Naive B cell (primary cell): Measurements from ENCODE around the gene CDK9. TPM values are rescaled to one million over a fixed set of nuclear protein-coding genes. Genes with fewer than 3 reads are reported as not detected.
"Not testable (repeated sequence)": the region's sequence is repeated elsewhere in the genome, so short reads cannot be mapped to it uniquely, and the experiment has no call there.

Source experiments
- ATAC-seq, 2 donors: fragments of 150-1000 bp; cut with Tn5 transposase; 2 replicates each; pipeline ENCODE4 v1.10.0; 2021; ENCODE audit warnings: low read depth in 2 of 2, mild to moderate bottlenecking in 2 of 2, moderate library complexity in 2 of 2
- DNase-seq: peaks from one replicate; pipeline ENCODE4 v3.0.0; 2022
- H3K27ac Mint-ChIP-seq, 6 donors: one replicate each; pipeline ENCODE4 v1.8.0; 2020 to 2022; ENCODE audit warnings: mild to moderate bottlenecking in 6 of 6, mixed read lengths in 6 of 6, moderate library complexity in 5 of 6, inconsistent platforms in 2 of 6
- H3K27me3 Mint-ChIP-seq, 3 donors: one replicate each; pipeline ENCODE4 v1.8.0; 2021 to 2022; ENCODE audit warnings: mixed read lengths in 3 of 3, mild to moderate bottlenecking in 1 of 3
- H3K36me3 Mint-ChIP-seq, 2 donors: one replicate each; pipeline ENCODE4 v1.8.0; 2020 to 2022; ENCODE audit warnings: mixed read lengths in 2 of 2, inconsistent platforms in 1 of 2, mild to moderate bottlenecking in 1 of 2
- H3K4me1 Mint-ChIP-seq, 3 donors: one replicate each; pipeline ENCODE4 v1.8.0; 2020 to 2022; ENCODE audit warnings: mixed read lengths in 3 of 3, inconsistent platforms in 1 of 3, mild to moderate bottlenecking in 1 of 3, moderate library complexity in 1 of 3
- H3K4me3 Mint-ChIP-seq, 8 donors: one replicate each; pipeline ENCODE4 v1.8.0; 2020 to 2022; ENCODE audit warnings: mild to moderate bottlenecking in 8 of 8, mixed read lengths in 8 of 8, moderate library complexity in 8 of 8, inconsistent platforms in 2 of 8
- H3K9me3 Mint-ChIP-seq, 7 donors: one replicate each; pipeline ENCODE4 v1.8.0; 2020 to 2022; ENCODE audit warnings: mixed read lengths in 7 of 7, mild to moderate bottlenecking in 5 of 7, inconsistent platforms in 2 of 7, moderate library complexity in 1 of 7
- polyA plus RNA-seq, 6 donors: library from polyadenylated mRNA; unstranded; fragments of 300-500 nt; fragmentation: Illumina TruSeq; gene quantifications; one replicate each; pipeline ENCODE4 v1.2.3, GENCODE V29; 2021; ENCODE audit warnings: low read depth in 6 of 6

The CDK9 gene
- polyA plus RNA-seq, 6 donors from 2014 or later: 37.3 to 88.8 (median 43.2) TPM

- Mint-ChIP-seq H3K4me1 (peaks cover 0 to 5% (median 4%) of the 10 kb centered on the region in 3 donors), H3K27ac (peak overlapping the region in 1 of 6 donors; percentile 69), H3K4me3 (no peak overlapping the region), H3K36me3 (peaks cover 7 to 17% of the 10 kb centered on the region in 2 donors), H3K9me3 (no peaks in the 10 kb centered on the region), H3K27me3 (no peaks in the 10 kb centered on the region)
- no peak for ATAC-seq
- DNase-seq: no peak
Measured at GRCh38 chr9:127816728-127817127, 30.9 kb downstream of the CDK9 start.

GRCh38 chr9:127817881-127818434, 32.1 kb downstream of the CDK9 start:
- Mint-ChIP-seq H3K36me3 (peaks cover 7 to 17% of the 10 kb centered on the region in 2 donors), H3K4me1 (peaks cover 0 to 5% (median 4%) of the 10 kb centered on the region in 3 donors), H3K27ac (peak overlapping the region in 3 of 6 donors; percentile 69 to 84 (median 78)), H3K4me3 (no peak overlapping the region), H3K27me3 (no peaks in the 10 kb centered on the region), H3K9me3 (no peaks in the 10 kb centered on the region)
- no peak for DNase-seq
- ATAC-seq: no peak

DNA sequence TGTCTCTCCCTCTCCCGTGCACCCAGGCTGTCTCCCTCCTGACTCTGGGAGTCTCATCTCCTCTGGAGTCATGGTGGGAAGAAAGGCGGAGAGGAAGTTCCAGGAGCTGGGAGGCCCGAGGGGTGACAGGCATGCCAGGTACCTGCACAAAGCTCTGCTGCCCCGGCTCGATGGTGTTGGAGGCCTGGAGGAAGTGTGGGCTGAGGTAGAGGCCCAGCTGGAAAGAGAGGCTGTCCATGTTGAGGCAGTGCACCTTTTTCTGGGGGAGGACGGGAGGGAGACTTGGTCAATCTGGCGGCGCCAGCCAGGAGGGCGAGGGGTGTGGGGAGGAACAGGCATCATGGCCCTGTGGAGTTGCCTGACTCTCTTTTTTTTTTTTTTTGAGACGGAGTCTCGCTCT, 32.7 kb downstream of the CDK9 start:
- Mint-ChIP-seq H3K36me3 (peaks cover 7 to 17% of the 10 kb centered on the region in 2 donors), H3K4me3 (no peak overlapping the region), H3K9me3 (no peaks in the 10 kb centered on the region), H3K27me3 (no peaks in the 10 kb centered on the region), H3K4me1 (peaks cover 0 to 5% (median 4%) of the 10 kb centered on the region in 3 donors), H3K27ac (peak overlapping the region in 2 of 6 donors; percentile 13 to 59)
- ATAC-seq (no peak), DNase-seq (no peak)

DNA sequence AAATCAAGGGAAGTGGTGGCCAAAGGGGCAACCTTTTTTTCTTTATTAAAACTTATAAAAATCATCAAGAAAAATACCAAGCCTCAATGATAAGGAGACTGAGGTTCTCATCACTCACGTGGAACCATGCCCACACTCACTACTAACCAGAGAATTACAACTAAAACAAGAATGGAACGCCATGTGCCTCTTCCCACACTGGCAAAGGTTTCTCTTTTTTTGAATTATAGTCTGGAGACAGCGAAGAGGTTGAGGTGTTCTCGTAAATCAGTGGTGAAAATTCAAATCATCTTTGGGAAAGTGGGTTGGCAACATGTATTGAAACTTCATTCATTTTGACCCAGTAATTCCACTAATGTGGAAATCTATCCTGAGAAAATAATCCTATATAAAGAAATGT, 36.3 kb downstream of the CDK9 start:
- no peak overlapping the region for H3K4me3 Mint-ChIP-seq
- H3K4me1 Mint-ChIP-seq: peaks cover 0 to 5% (median 4%) of the 10 kb centered on the region in 3 donors
- no peak for DNase-seq
- H3K9me3 Mint-ChIP-seq: no peaks in the 10 kb centered on the region
- no peaks in the 10 kb centered on the region for H3K27me3 Mint-ChIP-seq
- no peak overlapping the region for H3K27ac Mint-ChIP-seq
- peaks cover 7 to 15% of the 10 kb centered on the region in 2 donors for H3K36me3 Mint-ChIP-seq
- no peak for ATAC-seq

GRCh38 chr9:127825319-127826051, 39.7 kb downstream of the CDK9 start:
- no peak for ATAC-seq
- peak overlapping the region in 1 of 6 donors; percentile 64 for H3K27ac Mint-ChIP-seq
- no peaks in the 10 kb centered on the region for H3K36me3 Mint-ChIP-seq
- H3K9me3 Mint-ChIP-seq: no peaks in the 10 kb centered on the region
- DNase-seq: no peak
- H3K4me1 Mint-ChIP-seq: peaks cover 0 to 5% (median 3%) of the 10 kb centered on the region in 3 donors
- H3K4me3 Mint-ChIP-seq: peak overlapping the region in 1 of 8 donors; percentile 70
- H3K27me3 Mint-ChIP-seq: no peaks in the 10 kb centered on the region

GRCh38 chr9:127826253-127826913, 40.5 kb downstream of the CDK9 start:
- Mint-ChIP-seq H3K36me3 (no peaks in the 10 kb centered on the region), H3K4me1 (peaks cover 0 to 5% (median 3%) of the 10 kb centered on the region in 3 donors), H3K27me3 (no peaks in the 10 kb centered on the region), H3K27ac (peak overlapping the region in 2 of 6 donors; percentile 19 to 79), H3K4me3 (no peak overlapping the region), H3K9me3 (no peaks in the 10 kb centered on the region)
- ATAC-seq: no peak
- DNase-seq: no peak

DNA sequence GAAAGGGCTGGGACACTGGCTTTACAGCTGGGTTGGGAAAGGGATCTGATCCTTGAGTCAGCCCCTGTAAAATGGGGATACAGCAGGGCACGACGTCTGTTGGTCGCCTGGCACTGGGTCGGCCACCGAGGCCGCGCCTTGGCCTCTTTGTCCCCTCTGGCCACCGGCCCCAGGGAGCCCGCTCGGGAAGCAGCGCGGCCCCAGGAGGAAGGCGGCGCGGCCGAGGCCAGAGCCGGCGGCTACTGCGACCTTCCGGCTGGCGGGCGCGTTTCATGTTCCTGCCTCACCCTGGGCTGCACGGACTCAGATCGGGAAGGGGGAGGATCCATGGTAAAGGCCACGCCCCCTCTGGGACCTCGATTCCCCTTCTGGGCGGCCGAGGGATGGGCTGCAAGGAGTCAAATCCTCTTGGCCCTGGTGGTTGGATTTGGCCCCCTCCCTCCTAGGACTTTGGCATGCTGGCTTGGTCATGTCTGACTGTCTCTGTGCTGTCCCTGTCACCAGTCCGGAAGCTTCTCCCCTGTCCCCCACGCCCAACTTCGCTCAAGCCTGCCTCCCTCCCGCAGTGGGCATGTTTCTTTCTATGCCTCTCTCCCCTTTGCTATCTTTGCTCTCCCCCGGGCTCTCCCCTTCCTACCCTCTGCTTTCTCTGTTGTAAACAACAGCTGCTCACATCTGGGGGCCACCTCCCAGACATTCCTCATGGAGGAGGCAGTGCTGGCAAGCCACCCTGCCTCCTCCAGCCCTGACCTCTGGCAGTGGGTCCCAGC, 42.6 kb downstream of the CDK9 start:
- ATAC-seq: no peak
- Mint-ChIP-seq H3K27ac (peak overlapping the region in 4 of 6 donors; percentile 6 to 78 (median 54)), H3K4me1 (peaks cover 0 to 11% (median 3%) of the 10 kb centered on the region in 3 donors), H3K27me3 (no peaks in the 10 kb centered on the region), H3K9me3 (no peaks in the 10 kb centered on the region), H3K4me3 (no peak overlapping the region), H3K36me3 (no peaks in the 10 kb centered on the region)
- DNase-seq: no peak

- Mint-ChIP-seq H3K27ac (peak overlapping the region in 2 of 6 donors; percentile 1 to 78), H3K4me1 (peaks cover 0 to 11% (median 3%) of the 10 kb centered on the region in 3 donors), H3K36me3 (no peaks in the 10 kb centered on the region), H3K27me3 (no peaks in the 10 kb centered on the region), H3K4me3 (no peak overlapping the region), H3K9me3 (no peaks in the 10 kb centered on the region)
- DNase-seq (no peak), ATAC-seq (no peak)
Measured at GRCh38 chr9:127829205-127829906, 43.5 kb downstream of the CDK9 start.

- H3K27ac Mint-ChIP-seq: peak overlapping the region in 1 of 6 donors; percentile 61
- DNase-seq (no peak), ATAC-seq (no peak)
- H3K9me3 Mint-ChIP-seq: no peaks in the 10 kb centered on the region
- H3K4me3 Mint-ChIP-seq: no peak overlapping the region
- H3K36me3 Mint-ChIP-seq: no peaks in the 10 kb centered on the region
- H3K4me1 Mint-ChIP-seq: peaks cover 6 to 17% (median 11%) of the 10 kb centered on the region in 3 donors
- H3K27me3 Mint-ChIP-seq: no peaks in the 10 kb centered on the region
Measured at GRCh38 chr9:127832248-127832647, 46.4 kb downstream of the CDK9 start.

DNA sequence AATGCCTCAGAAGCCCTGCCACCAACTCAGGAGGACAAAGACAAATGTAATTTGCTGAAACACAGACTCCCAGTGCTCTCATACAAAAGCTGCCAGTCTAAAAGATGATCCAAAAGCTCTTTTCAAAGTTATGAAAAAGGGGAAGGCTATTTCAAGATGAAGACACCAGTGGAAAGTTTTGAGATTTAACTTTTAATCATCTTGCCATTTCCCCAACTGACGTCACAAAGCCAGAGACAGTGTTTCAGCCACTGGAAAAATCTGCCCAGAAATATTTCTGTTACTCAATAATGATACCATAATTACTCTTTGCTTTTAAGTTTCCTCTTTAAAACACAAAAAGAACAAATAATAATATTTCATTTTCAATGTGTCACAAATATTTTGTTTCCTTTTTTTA, 47.7 kb downstream of the CDK9 start:
- no peak for ATAC-seq
- H3K36me3 Mint-ChIP-seq: no peaks in the 10 kb centered on the region
- no peak for DNase-seq

DNA sequence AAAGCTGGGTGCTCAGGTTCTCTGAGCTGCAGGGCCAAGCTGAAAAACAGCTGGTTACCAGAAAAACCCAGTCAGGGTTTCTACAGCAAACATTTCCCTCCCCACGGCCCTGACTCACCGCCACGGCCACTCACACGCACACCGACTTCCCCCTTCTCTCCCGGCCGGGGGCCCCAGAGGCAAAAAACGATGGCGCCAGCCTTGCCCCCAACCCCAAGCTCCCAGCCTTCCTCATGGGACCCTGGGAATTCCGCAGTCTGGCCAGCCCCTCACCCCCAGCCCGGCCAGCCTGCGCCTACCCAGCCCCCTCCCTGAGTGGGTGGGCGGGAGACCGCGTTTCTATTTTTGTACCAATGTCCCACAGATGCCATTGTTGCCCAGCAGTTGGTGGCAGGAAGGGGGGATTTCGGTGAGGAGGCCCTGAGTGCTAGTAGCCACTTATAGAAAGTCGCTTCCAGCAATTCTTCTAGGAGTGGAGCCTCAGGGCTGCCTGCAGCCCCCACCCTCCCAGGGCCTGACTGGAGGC, 50.2 kb downstream of the CDK9 start:
- Mint-ChIP-seq H3K27me3 (no peaks in the 10 kb centered on the region), H3K27ac (peak overlapping the region in 1 of 6 donors; percentile 65), H3K4me1 (peaks cover 14 to 21% (median 19%) of the 10 kb centered on the region in 3 donors), H3K4me3 (no peak overlapping the region), H3K9me3 (no peaks in the 10 kb centered on the region), H3K36me3 (peaks cover 0 to 3% of the 10 kb centered on the region in 2 donors)
- ATAC-seq: no peak
- no peak for DNase-seq

More for the DNA sequence above, 47.7 kb downstream of the CDK9 start:
- H3K9me3 Mint-ChIP-seq: no peaks in the 10 kb centered on the region
- no peaks in the 10 kb centered on the region for H3K27me3 Mint-ChIP-seq
- peaks cover 10 to 18% (median 16%) of the 10 kb centered on the region in 3 donors for H3K4me1 Mint-ChIP-seq
- no peak overlapping the region for H3K4me3 Mint-ChIP-seq
- H3K27ac Mint-ChIP-seq: no peak overlapping the region

GRCh38 chr9:127836561-127836960, 50.7 kb downstream of the CDK9 start:
- H3K9me3 Mint-ChIP-seq, H3K27ac Mint-ChIP-seq, H3K4me3 Mint-ChIP-seq, ATAC-seq, DNase-seq, H3K27me3 Mint-ChIP-seq, H3K36me3 Mint-ChIP-seq: not testable (repeated sequence)
- peaks cover 14 to 21% (median 19%) of the 10 kb centered on the region in 3 donors for H3K4me1 Mint-ChIP-seq
